GM18909 (cell line): Measurements from ENCODE around the gene BRD2.

Experiments
- ATAC-seq: cut with Tn5 transposase; IDR thresholded peaks from one replicate; pipeline ENCODE4 v1.9.1; 2021; ENCODE audit warnings: mild to moderate bottlenecking; ENCODE audit not compliant: unreplicated experiment, poor library complexity

BRD2 gene

GRCh38 chr6:33019372-33019771 lies 51.0 kb downstream of the BRD2 start:
- ATAC-seq, result no peak

GRCh38 chr6:33021917-33022316 lies 53.5 kb downstream of the BRD2 start:
- no peak for ATAC-seq

DNA sequence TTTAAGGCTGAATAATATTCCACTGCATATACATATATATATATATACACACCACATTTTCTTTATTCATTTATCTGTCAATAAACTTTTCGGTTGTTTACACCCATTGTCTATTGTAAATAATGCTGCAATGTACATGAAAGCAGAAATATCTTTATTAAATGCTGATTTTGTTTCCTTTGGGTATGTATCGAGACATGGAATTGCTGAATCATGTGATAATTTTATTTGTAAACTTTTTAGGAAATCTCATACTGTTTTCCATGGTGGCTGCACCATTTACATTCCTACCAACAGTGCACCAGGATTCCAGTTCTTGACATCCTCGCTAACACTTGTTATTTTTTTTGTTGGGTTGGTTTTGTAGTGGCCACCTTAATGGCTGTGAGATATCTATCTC lies 55.1 kb downstream of the BRD2 start:
- ATAC-seq, result no peak

GRCh38 chr6:33024521-33024920 lies 56.1 kb downstream of the BRD2 start:
- no peak for ATAC-seq

GRCh38 chr6:33028220-33028849 lies 59.9 kb downstream of the BRD2 start:
- no peak for ATAC-seq

GRCh38 chr6:33029328-33030184 lies 61.2 kb downstream of the BRD2 start:
- peak; percentile 74 for ATAC-seq

DNA sequence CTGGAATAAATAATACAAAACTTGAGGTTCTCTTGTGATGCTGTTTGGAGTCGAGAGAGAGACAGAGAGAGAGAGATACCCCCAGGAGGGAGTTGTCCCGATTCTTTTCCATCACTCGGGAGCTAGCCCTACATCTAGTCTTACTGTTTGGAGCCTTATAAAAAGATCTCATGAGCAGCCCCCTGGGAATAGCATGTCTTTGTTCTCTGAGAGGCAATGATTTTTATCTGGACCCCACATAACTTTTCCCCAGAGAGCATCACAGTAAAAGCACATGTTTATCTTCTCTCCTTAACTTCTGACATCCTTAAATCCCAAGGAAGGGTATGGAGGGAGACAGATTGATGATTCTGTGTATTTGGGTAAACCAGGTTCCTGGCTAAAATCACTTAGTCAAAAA lies 61.9 kb downstream of the BRD2 start:
- ATAC-seq, result no peak
